D721Med (cell line): Measurements from ENCODE around the gene PPFIA4.

Experiments used
- DNase-seq: peaks from one replicate; pipeline ENCODE4 v3.0.0; 2011; ENCODE audit warnings: low spot score; ENCODE audit not compliant: insufficient read length
- FAIRE-seq: peaks from 2 replicates; lab custom pipeline; 2011; peaks lifted over from hg19 to GRCh38; lab: Jason Lieb, UNC
- CTCF ChIP-seq: IDR thresholded peaks from 2 replicates; pipeline ENCODE4 v1.5.1; 2012; ENCODE audit warnings: mild to moderate bottlenecking, control low read depth; ENCODE audit not compliant: insufficient read depth; ENCODE audit errors: missing control alignments

PPFIA4 gene

DNA sequence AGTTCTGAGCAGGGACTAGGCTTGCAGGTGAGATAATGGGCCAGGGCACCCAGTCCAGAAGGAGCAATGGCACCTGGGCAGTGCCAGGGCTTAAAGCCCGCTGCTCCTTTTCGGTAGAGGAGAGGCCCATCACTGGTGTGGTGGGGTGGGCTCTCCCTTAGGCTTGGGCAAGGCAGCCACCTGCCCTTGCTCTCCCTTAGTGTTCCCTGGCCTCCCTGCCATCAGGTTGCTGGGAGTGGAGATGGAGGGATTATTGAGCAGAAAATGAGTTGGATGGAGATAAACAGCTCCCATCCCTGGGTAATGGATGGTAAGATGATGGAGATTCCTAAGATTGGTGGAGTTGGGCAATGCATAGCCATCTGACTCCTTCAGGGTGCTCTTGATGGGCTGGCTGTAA, 51.7 kb downstream of the PPFIA4 start:
- TF ChIP-seq CTCF: no peak
- no peak for DNase-seq
- FAIRE-seq: no peak

GRCh38 chr1:203078478-203078877, 52.2 kb downstream of the PPFIA4 start:
- no peak for TF ChIP-seq CTCF
- FAIRE-seq (no peak), DNase-seq (no peak)

DNA sequence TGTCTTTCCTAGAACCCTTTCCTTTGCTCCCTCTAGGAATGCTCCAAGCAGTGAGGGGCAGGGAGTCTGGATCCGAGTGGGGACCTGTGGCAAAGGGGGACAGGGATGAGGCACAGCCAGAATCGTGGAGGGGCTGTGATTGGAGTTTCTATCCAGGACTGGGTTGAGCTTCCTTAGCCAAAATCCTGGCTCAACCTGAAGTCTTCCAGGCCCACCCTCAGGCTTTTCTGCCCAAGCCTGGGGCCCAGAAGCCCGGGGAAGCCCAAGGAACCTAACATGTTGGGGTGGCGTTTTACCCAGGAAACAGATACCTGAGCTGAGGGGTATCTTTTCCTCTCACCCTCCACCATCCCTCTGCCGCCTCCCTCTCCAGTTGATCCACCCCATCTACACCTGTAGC, 54.2 kb downstream of the PPFIA4 start:
- no peak for DNase-seq
- FAIRE-seq: no peak
- TF ChIP-seq CTCF: no peak

DNA sequence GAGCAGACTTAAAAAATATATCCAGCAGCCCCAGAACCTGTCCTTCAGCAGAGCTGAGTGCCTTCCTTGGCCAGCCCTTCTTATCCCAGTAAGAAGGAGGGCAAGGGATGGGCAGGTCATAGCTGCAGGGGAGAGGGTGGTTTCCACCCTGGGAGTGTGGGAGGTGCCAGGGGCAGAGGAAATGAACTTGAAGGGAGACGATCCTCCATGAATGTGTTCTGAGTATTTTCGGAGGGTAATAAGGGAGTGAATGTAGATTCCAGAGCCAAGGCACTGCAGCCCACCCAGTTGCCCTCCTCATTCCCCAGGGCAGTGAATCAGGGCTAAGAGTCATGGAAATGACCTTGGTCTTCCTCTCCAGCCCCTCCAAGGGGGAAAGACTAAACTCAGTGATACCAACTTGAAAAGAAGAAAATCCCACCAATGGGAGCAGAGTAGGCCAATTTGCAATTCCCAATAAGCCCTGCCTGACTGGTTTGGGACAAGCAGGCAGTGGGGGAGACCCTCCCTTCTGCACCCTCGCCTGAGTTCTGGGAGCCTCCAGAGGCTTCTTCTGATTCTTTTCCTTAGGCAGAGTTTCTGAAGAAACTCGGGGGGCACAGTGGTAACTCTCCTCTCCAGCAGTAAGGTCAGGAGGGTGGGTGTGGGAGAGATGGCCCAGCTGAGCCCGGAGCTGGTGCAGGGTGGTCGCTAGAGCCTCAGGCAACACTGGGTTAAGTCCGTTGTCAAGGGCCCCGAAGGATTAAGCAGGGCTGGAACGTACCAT, 55.4 kb downstream of the PPFIA4 start:
- FAIRE-seq: no peak
- no peak for TF ChIP-seq CTCF
- DNase-seq: no peak

DNA sequence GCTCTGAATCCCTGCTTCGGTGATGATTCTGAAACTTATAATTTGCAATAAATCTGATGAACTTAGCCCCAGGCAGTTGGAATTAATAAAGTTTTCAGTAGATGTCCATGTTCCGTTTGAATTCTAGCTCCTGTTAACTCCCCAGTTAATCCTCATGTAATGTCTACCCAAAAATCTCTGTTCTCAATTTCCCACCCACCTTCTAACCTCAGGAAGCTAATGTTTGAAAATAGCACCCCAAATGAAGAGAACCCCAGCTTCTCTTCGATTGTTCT, 55.9 kb downstream of the PPFIA4 start:
- no peak for DNase-seq
- no peak for FAIRE-seq
- no peak for TF ChIP-seq CTCF

DNA sequence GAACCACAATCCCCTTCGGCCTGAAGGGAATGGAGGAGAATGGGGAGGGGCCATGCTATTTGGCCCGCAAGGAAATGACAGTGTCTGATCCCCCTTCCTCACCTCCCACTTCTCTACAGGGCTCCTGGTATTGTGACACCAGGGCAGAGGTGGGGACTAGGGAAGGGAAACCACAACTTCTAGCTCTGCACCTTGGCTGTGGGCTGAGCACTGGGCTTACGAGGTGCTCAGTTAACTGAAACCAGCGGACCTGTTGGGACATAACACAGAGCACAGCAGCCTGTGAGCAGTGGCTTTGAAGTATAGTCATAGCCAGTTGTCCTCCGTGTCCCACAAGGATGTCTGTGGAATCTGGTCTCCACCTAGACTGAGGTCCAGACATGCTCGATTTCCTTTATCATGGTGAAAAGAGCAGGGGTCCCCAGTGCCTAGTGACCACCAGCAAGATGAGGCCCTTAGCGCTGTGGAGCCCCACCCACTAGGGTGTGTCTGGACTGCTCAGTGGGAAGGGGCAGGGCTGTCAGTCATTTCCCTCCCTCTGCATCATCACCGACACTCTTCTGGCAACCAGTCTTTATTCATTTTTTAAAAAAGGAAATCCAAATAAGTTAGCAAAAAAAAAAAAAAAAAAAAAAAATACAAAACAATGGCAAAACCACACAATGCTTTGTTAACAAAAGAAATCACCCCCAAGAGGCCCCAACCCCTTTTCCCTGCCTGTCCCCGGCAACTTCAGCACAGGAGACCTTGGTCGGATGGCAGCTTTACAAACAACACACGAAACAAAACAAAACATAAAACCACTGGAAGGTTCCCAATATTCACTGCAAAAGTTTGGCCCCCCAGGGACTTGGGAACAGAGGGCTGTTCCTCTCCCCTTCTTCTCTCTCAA, 56.5 kb downstream of the PPFIA4 start:
- no peak for DNase-seq

More for the DNA sequence above, 56.5 kb downstream of the PPFIA4 start:
- TF ChIP-seq CTCF: no peak
- FAIRE-seq: no peak
